Measurements from ENCODE around the gene MFN2. TPM values are rescaled to one million over a fixed set of nuclear protein-coding genes. Genes with fewer than 3 reads are reported as not detected.

The MFN2 gene
- total RNA-seq, 1 donor: 59.7 TPM

GRCh38 chr1:12053752-12054548 is 73.7 kb downstream of the MFN2 start:
- H3K4me3 ChIP-seq (ENCODE audit: low read depth, low read length): no peak overlapping the region
- TF ChIP-seq CTCF (IDR thresholded peaks at IDR 0.05; ENCODE audit: insufficient read depth, low read length): no peak
- peak; percentile 30 for DNase-seq (ENCODE audit: low read depth)

- no peak for DNase-seq (ENCODE audit: low read depth)
- no peak for TF ChIP-seq CTCF (IDR thresholded peaks at IDR 0.05; ENCODE audit: insufficient read depth, low read length)
- H3K4me3 ChIP-seq (ENCODE audit: low read depth, low read length): no peak overlapping the region
These were observed 75.0 kb downstream of the MFN2 start for GRCh38 chr1:12055259-12055658.

GRCh38 chr1:12056331-12056841 is 76.1 kb downstream of the MFN2 start:
- TF ChIP-seq CTCF (IDR thresholded peaks at IDR 0.05; ENCODE audit: insufficient read depth, low read length): no peak
- H3K4me3 ChIP-seq (ENCODE audit: low read depth, low read length): no peak overlapping the region
- no peak for DNase-seq (ENCODE audit: low read depth)

- TF ChIP-seq CTCF (IDR thresholded peaks at IDR 0.05; ENCODE audit: insufficient read depth, low read length): no peak
- DNase-seq (ENCODE audit: low read depth): no peak
- no peak overlapping the region for H3K4me3 ChIP-seq (ENCODE audit: low read depth, low read length)
These were observed 77.1 kb downstream of the MFN2 start for GRCh38 chr1:12057382-12057781.

GRCh38 chr1:12057940-12058687 is 77.9 kb downstream of the MFN2 start:
- no peak overlapping the region for H3K4me3 ChIP-seq (ENCODE audit: low read depth, low read length)
- no peak for TF ChIP-seq CTCF (IDR thresholded peaks at IDR 0.05; ENCODE audit: insufficient read depth, low read length)
- DNase-seq (ENCODE audit: low read depth): no peak

GRCh38 chr1:12059226-12059625 is 79.0 kb downstream of the MFN2 start:
- H3K4me3 ChIP-seq (ENCODE audit: low read depth, low read length): no peak overlapping the region
- TF ChIP-seq CTCF (IDR thresholded peaks at IDR 0.05; ENCODE audit: insufficient read depth, low read length): no peak
- no peak for DNase-seq (ENCODE audit: low read depth)
